ENCODE measurements around the gene NKAIN2.

DNA sequence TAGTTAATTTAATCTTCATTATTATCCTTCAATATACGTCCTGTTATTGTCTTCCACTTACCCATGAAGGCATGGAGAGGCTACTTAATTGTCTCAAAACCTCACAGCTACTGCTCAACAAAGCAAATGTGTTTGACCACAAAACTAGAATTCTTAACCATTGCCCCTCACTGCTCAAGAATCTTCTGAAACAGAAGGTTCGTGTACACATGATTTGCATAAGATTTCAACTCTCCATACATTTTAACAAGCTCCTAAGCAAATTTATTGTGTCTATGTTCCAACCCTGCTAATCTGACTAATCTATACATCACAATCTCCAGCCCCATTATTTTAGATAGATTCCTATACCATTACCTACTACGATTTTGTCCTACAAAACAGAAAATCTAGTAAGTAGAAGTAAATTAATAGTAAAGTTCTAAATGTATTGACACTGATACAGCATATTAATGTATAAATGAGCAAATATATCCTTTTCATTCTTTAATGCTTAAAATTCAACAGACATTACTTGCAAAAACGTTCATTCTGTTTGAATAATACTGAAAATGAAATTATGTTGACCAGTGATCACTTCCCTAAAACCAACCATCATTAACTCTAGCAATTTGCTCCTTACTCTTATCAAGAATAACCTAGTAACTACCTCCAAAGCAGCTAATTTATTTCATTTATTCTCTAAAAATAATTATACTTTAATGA is 1068.8 kb downstream of the NKAIN2 start:
- TF ChIP-seq, protein P1, sequence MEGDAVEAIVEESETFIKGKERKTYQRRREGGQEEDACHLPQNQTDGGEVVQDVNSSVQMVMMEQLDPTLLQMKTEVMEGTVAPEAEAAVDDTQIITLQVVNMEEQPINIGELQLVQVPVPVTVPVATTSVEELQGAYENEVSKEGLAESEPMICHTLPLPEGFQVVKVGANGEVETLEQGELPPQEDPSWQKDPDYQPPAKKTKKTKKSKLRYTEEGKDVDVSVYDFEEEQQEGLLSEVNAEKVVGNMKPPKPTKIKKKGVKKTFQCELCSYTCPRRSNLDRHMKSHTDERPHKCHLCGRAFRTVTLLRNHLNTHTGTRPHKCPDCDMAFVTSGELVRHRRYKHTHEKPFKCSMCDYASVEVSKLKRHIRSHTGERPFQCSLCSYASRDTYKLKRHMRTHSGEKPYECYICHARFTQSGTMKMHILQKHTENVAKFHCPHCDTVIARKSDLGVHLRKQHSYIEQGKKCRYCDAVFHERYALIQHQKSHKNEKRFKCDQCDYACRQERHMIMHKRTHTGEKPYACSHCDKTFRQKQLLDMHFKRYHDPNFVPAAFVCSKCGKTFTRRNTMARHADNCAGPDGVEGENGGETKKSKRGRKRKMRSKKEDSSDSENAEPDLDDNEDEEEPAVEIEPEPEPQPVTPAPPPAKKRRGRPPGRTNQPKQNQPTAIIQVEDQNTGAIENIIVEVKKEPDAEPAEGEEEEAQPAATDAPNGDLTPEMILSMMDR (IDR thresholded peaks at IDR 0.05): no peak
- TF ChIP-seq POLR2A (IDR thresholded peaks at IDR 0.05) (no peak), POLR2AphosphoS5 (IDR thresholded peaks at IDR 0.05) (no peak)
